Breast epithelium (tissue), 4 donors: ENCODE data around the gene CATSPERB. TPM values are rescaled to one million over a fixed set of nuclear protein-coding genes. Genes with fewer than 3 reads are reported as not detected.

Experiments
- DNase-seq, 2 donors: peaks; one replicate each; pipeline ENCODE4 v3.0.0-alpha.2; 2019; ENCODE audit warnings: low spot score in 2 of 2
- H3K27ac ChIP-seq, 2 donors: fragments of 200-600 bp; sonication (generic) in 1 of 2; one replicate each; pipeline ENCODE4 v1.5.1; 2016 to 2019; ENCODE audit warnings: mild to moderate bottlenecking in 1 of 2
- H3K27me3 ChIP-seq, 2 donors: fragments of 200-600 bp; sonication (generic) in 1 of 2; one replicate each; pipeline versions ENCODE4 v1.5.1 to v1.6.0; 2017 to 2019; ENCODE audit warnings: control low read depth in 1 of 2, mild to moderate bottlenecking in 1 of 2
- H3K36me3 ChIP-seq: fragments of 200-600 bp; one replicate; pipeline ENCODE4 v1.5.1; 2019
- H3K4me1 ChIP-seq, 2 donors: fragments of 200-600 bp; sonication (generic); one replicate each; pipeline ENCODE4 v1.5.1; 2016 to 2019; ENCODE audit warnings: control low read depth in 1 of 2
- H3K4me3 ChIP-seq, 3 donors: fragments of 200-600 bp; sonication (generic); 1 replicate in 2 of 3; 2 replicates in 1 of 3; pipeline ENCODE4 v1.5.1; 2016 to 2019; ENCODE audit warnings: mild to moderate bottlenecking in 3 of 3, moderate library complexity in 2 of 3
- H3K9me3 ChIP-seq, 2 donors: fragments of 200-600 bp; sonication (generic) in 1 of 2; one replicate each; pipeline ENCODE4 v1.5.1; 2016 to 2019; ENCODE audit warnings: control low read depth in 1 of 2
- CTCF ChIP-seq, 3 donors: fragments of 450-650 bp; IDR thresholded peaks; one replicate each; pipeline ENCODE4 v1.5.1; 2016 to 2017; ENCODE audit warnings: antibody characterized with exemption in 3 of 3, mild to moderate bottlenecking in 3 of 3, moderate library complexity in 3 of 3
- POLR2A ChIP-seq: fragments of 450-650 bp; IDR thresholded peaks from one replicate; pipeline ENCODE4 v1.6.1; 2016; ENCODE audit warnings: antibody characterized with exemption, mild to moderate bottlenecking, moderate library complexity
- POLR2AphosphoS5 ChIP-seq, 3 donors: sonication (generic); formaldehyde crosslinking; IDR thresholded peaks; one replicate each; pipeline ENCODE4 v1.6.1; 2017; ENCODE audit warnings: antibody characterized with exemption in 3 of 3
- intact Hi-C: fragments of 100-400 bp; cut with DNase I; formaldehyde crosslinking; loops from one replicate; pipeline ENCODE4 v1.15.1; 2023; ENCODE audit warnings: low total_unique reads
- total RNA-seq, 3 donors: library from RNA; depleted of rRNA; stranded (reverse); fragments of >200 nt; gene quantifications; one replicate each; pipeline ENCODE4 v1.1.0, GENCODE V29; 2016

The CATSPERB gene
- total RNA-seq, 3 donors from 2014 or later, result 2.4 to 18.7 (median 16.1) TPM

- intact Hi-C loops, result no loop called here
- Histone ChIP-seq H3K27me3 (no peaks in the 10 kb centered on the region), H3K9me3 (no peaks in the 10 kb centered on the region), H3K27ac (no peak overlapping the region), H3K36me3 (no peaks in the 10 kb centered on the region), H3K4me1 (no peaks in the 10 kb centered on the region), H3K4me3 (no peak overlapping the region)
- DNase-seq, result no peak
- no peak for TF ChIP-seq CTCF (IDR thresholded peaks at IDR 0.05)
- TF ChIP-seq POLR2AphosphoS5 (IDR thresholded peaks at IDR 0.05), result no peak
- no peak for TF ChIP-seq POLR2A
Observed at GRCh38 chr14:91732859-91733477, 1.1 kb upstream of the CATSPERB start.

- Histone ChIP-seq H3K4me3 (no peak overlapping the region), H3K4me1 (no peaks in the 10 kb centered on the region), H3K27me3 (no peaks in the 10 kb centered on the region), H3K9me3 (no peaks in the 10 kb centered on the region), H3K27ac (no peak overlapping the region), H3K36me3 (no peaks in the 10 kb centered on the region)
- intact Hi-C loops, result no loop called here
- no peak for TF ChIP-seq POLR2AphosphoS5 (IDR thresholded peaks at IDR 0.05)
- TF ChIP-seq POLR2A, result no peak
- TF ChIP-seq CTCF (IDR thresholded peaks at IDR 0.05), result no peak
- no peak for DNase-seq
Observed at GRCh38 chr14:91732439-91732838, 553 bp upstream of the CATSPERB start.

GRCh38 chr14:91731018-91731417, 868 bp downstream of the CATSPERB start:
- no peak overlapping the region for H3K27ac ChIP-seq
- no peaks in the 10 kb centered on the region for H3K9me3 ChIP-seq
- peaks cover 0 to 5% of the 10 kb centered on the region in 2 donors for H3K4me1 ChIP-seq
- H3K36me3 ChIP-seq, result no peaks in the 10 kb centered on the region
- H3K4me3 ChIP-seq, result no peak overlapping the region
- intact Hi-C loops, result no loop called here
- no peaks in the 10 kb centered on the region for H3K27me3 ChIP-seq
- no peak for TF ChIP-seq CTCF (IDR thresholded peaks at IDR 0.05)
- TF ChIP-seq POLR2A, result no peak
- TF ChIP-seq POLR2AphosphoS5 (IDR thresholded peaks at IDR 0.05), result no peak
- DNase-seq, result no peak

GRCh38 chr14:91729756-91730155, 2.1 kb downstream of the CATSPERB start:
- H3K27me3 ChIP-seq, result no peaks in the 10 kb centered on the region
- intact Hi-C loops, result no loop called here
- no peaks in the 10 kb centered on the region for H3K36me3 ChIP-seq
- H3K27ac ChIP-seq, result no peak overlapping the region
- TF ChIP-seq CTCF (IDR thresholded peaks at IDR 0.05) (no peak), POLR2AphosphoS5 (IDR thresholded peaks at IDR 0.05) (no peak), POLR2A (no peak)
- H3K4me1 ChIP-seq, result peaks cover 0 to 5% of the 10 kb centered on the region in 2 donors
- no peak for DNase-seq
- H3K9me3 ChIP-seq, result no peaks in the 10 kb centered on the region
- no peak overlapping the region for H3K4me3 ChIP-seq

GRCh38 chr14:91728616-91729183, 3.2 kb downstream of the CATSPERB start:
- Histone ChIP-seq H3K27me3 (no peaks in the 10 kb centered on the region), H3K36me3 (no peaks in the 10 kb centered on the region), H3K4me3 (no peak overlapping the region), H3K27ac (no peak overlapping the region), H3K4me1 (peaks cover 0 to 5% of the 10 kb centered on the region in 2 donors), H3K9me3 (no peaks in the 10 kb centered on the region)
- no peak for DNase-seq
- no peak for TF ChIP-seq POLR2AphosphoS5 (IDR thresholded peaks at IDR 0.05)
- no peak for TF ChIP-seq CTCF (IDR thresholded peaks at IDR 0.05)
- TF ChIP-seq POLR2A, result no peak
- intact Hi-C loops, result no loop called here
